Endothelial cell of umbilical vein (primary cell): Measurements from ENCODE around the gene UBE2U. TPM values are rescaled to one million over a fixed set of nuclear protein-coding genes. Genes with fewer than 3 reads are reported as not detected.
A peak's percentile ranks its signal among the peaks of the same experiment; 100 is the strongest.

Experiments
- BruUV-seq: library from RNA; stranded (reverse); fragments of 400-500 nt; replicated peaks from 2 replicates; lab custom pipeline; 2021; lab: Mats Ljungman, UMichigan
- CTCF ChIA-PET: fragments of 300-600, 350-600 bp; sonication (Branson Sonifier 250); formaldehyde crosslinking; loops from one replicate; lab custom pipeline; 2021; ENCODE audit warnings: antibody characterized with exemption, inconsistent platforms; lab: Charles Lee
- POLR2A ChIA-PET: fragments of 300-600, 350-600 bp; sonication (Branson Sonifier 250); formaldehyde crosslinking; loops from one replicate; lab custom pipeline; 2021; ENCODE audit warnings: antibody characterized with exemption, inconsistent platforms; lab: Charles Lee
- DNase-seq: peaks from one replicate; pipeline ENCODE4 v3.0.0-alpha.2; 2011; ENCODE audit warnings: low read depth, low spot score
- FAIRE-seq: peaks from 2 replicates; lab custom pipeline; 2011; peaks lifted over from hg19 to GRCh38; lab: Jason Lieb, UNC
- H2AFZ ChIP-seq: 2 replicates; pipeline ENCODE4 v1.6.0; 2012; ENCODE audit warnings: low read depth, low read length, control low read depth, inconsistent platforms
- H3K27ac ChIP-seq: 2 replicates; pipeline ENCODE4 v1.5.1; 2011; ENCODE audit warnings: low read depth, mild to moderate bottlenecking, control low read depth, low read length, moderate library complexity; ENCODE audit not compliant: insufficient read depth
- H3K27me3 ChIP-seq, 2 experiments: 2 replicates each; pipeline versions ENCODE4 v1.6.0 to v1.6.1; 2011; ENCODE audit warnings: low read length in 2 of 2, mixed read lengths in 1 of 2; ENCODE audit not compliant: control insufficient read depth in 2 of 2, insufficient read depth in 2 of 2
- H3K36me3 ChIP-seq, 2 experiments: 2 replicates in 1 of 2; 3 replicates in 1 of 2; pipeline ENCODE4 v1.5.1; 2011; ENCODE audit warnings: low read length in 2 of 2, mild to moderate bottlenecking in 1 of 2, moderate library complexity in 1 of 2; ENCODE audit not compliant: control insufficient read depth in 2 of 2, insufficient read depth in 2 of 2; ENCODE audit errors: extremely low read depth in 1 of 2
- H3K4me1 ChIP-seq: 3 replicates; pipeline ENCODE4 v1.5.1; 2011; ENCODE audit warnings: mild to moderate bottlenecking, low read length; ENCODE audit not compliant: control insufficient read depth, insufficient read depth; ENCODE audit errors: extremely low read depth
- H3K4me2 ChIP-seq: 2 replicates; pipeline ENCODE4 v1.6.1; 2011; ENCODE audit warnings: low read length, control low read depth, mixed read lengths; ENCODE audit not compliant: insufficient read depth
- H3K4me3 ChIP-seq, 3 experiments: fragments of 200-600 bp in 1 of 3; sonication (generic), shearing (Covaris generic) in 1 of 3; replicated peaks in 1 of 3; 2 replicates each; pipeline ENCODE4 v1.5.1; 2011 to 2016; ENCODE audit warnings: control low read depth in 3 of 3, low read length in 3 of 3, mild to moderate bottlenecking in 2 of 3, inconsistent platforms in 1 of 3, low read depth in 1 of 3, moderate library complexity in 1 of 3; ENCODE audit not compliant: insufficient read depth in 1 of 3
- H3K79me2 ChIP-seq: 2 replicates; pipeline ENCODE4 v1.6.0; 2012; ENCODE audit warnings: low read length, inconsistent platforms; ENCODE audit not compliant: control insufficient read depth, insufficient read depth
- H3K9ac ChIP-seq: replicated peaks from 2 replicates; pipeline ENCODE3; 2011; ENCODE audit warnings: low read length, control low read depth; ENCODE audit not compliant: insufficient read depth; ENCODE audit errors: extremely low read depth
- H3K9me1 ChIP-seq: replicated peaks from 3 replicates; pipeline ENCODE4 v1.6.0; 2011; ENCODE audit warnings: mild to moderate bottlenecking, low read length; ENCODE audit not compliant: control insufficient read depth, insufficient read depth; ENCODE audit errors: extremely low read depth
- H3K9me3 ChIP-seq: replicated peaks from 2 replicates; pipeline ENCODE4 v1.5.1; 2012; ENCODE audit warnings: low read length, inconsistent platforms; ENCODE audit not compliant: control insufficient read depth, insufficient read depth
- H4K20me1 ChIP-seq: replicated peaks from 2 replicates; pipeline ENCODE3; 2011; ENCODE audit warnings: mild to moderate bottlenecking, low read length; ENCODE audit not compliant: control insufficient read depth, insufficient read depth; ENCODE audit errors: extremely low read depth
- CTCF ChIP-seq, 2 donors: IDR thresholded peaks; 1 replicate in 1 of 2; 2 replicates in 1 of 2; pipeline ENCODE4 v1.5.1; 2011; ENCODE audit warnings: low read length in 2 of 2, mild to moderate bottlenecking in 2 of 2, moderate library complexity in 2 of 2, control low read depth in 1 of 2, inconsistent platforms in 1 of 2, low read depth in 1 of 2; ENCODE audit not compliant: insufficient read depth in 1 of 2; ENCODE audit errors: extremely low read depth in 1 of 2
- EZH2 ChIP-seq: IDR thresholded peaks from 2 replicates; pipeline ENCODE4 v1.6.1; 2012; ENCODE audit warnings: borderline replicate concordance, low read depth, mild to moderate bottlenecking, moderate library complexity, low read length, inconsistent platforms; ENCODE audit not compliant: severe bottlenecking
- FOS ChIP-seq: IDR thresholded peaks from 2 replicates; pipeline ENCODE4 v1.6.1; 2011; ENCODE audit warnings: mild to moderate bottlenecking, low read length, moderate library complexity, borderline replicate concordance; ENCODE audit not compliant: insufficient read depth
- GATA2 ChIP-seq: IDR thresholded peaks from 2 replicates; pipeline ENCODE4 v1.7.0; 2011; ENCODE audit warnings: low read depth, mild to moderate bottlenecking, moderate library complexity, mixed read lengths, low read length; ENCODE audit not compliant: insufficient read length, insufficient read depth
- JUN ChIP-seq: IDR thresholded peaks from 2 replicates; pipeline ENCODE4 v1.6.1; 2011; ENCODE audit warnings: borderline replicate concordance, low read depth; ENCODE audit not compliant: insufficient read length, insufficient read depth
- MAX ChIP-seq: IDR thresholded peaks from 2 replicates; pipeline ENCODE4 v1.6.1; 2011; ENCODE audit not compliant: insufficient read depth, insufficient read length
- MYC ChIP-seq: IDR thresholded peaks from one replicate; pipeline ENCODE4 v1.6.1; 2011; ENCODE audit warnings: mild to moderate bottlenecking, low read depth, low read length
- POLR2A ChIP-seq: IDR thresholded peaks from 2 replicates; pipeline ENCODE4 v1.6.1; 2012; ENCODE audit warnings: low read depth, mild to moderate bottlenecking, control low read depth, low read length
- POLR2AphosphoS5 ChIP-seq: IDR thresholded peaks from 2 replicates; pipeline ENCODE4 v1.6.1; 2012; ENCODE audit warnings: low read depth, mild to moderate bottlenecking, control low read depth, low read length, moderate library complexity; ENCODE audit not compliant: insufficient read depth
- dilution Hi-C: fragments of 300-500 bp; cut with MboI; formaldehyde crosslinking; loops from one replicate; pipeline ENCODE4 v1.15.0; 2019; ENCODE audit warnings: low sequenced_read_pairs; ENCODE audit not compliant: extremely low pct_ligation_motif_present
- intact Hi-C: fragments of 100-400 bp; cut with micrococcal nuclease; formaldehyde crosslinking; loops from one replicate; pipeline ENCODE4 v1.10.0; 2022
- polyA plus RNA-seq, 4 experiments: library from polyadenylated mRNA; depleted of rRNA in 3 of 4; stranded (reverse) in 3 of 4; unstranded in 1 of 4; fragments of >200 nt; gene quantifications; 2 replicates each; pipeline versions ENCODE4 v1.2.1 to v1.2.3, GENCODE V29; 2011 to 2012; ENCODE audit warnings: missing spikeins in 1 of 4
- total RNA-seq: library from RNA; stranded (reverse); gene quantifications from 2 replicates; pipeline ENCODE4 v1.2.3, GENCODE V29; 2021

The UBE2U gene
- total and polyA plus RNA-seq, 2 donors (not counting 3 experiments of a cell fraction or from before 2014, with no cell fraction given) = not detected

- TF ChIP-seq GATA2 (no peak), MAX (no peak), MYC (no peak), EZH2 (no peak), POLR2AphosphoS5 (no peak), CTCF (IDR thresholded peaks at IDR 0.05; ENCODE audit: extremely low read depth in 1 of 2, insufficient read depth in 1 of 2, low read depth in 1 of 2, low read length in 2 of 2) (no peak), FOS (no peak), JUN (no peak), POLR2A (no peak)
- intact Hi-C loops = no loop called here
- H3K27ac ChIP-seq = no peak overlapping the region
- H3K79me2 ChIP-seq = no peaks in the 10 kb centered on the region
- H3K4me3 ChIP-seq = no peak overlapping the region
- dilution Hi-C loops = no loop called here
- peaks cover 8% of the 10 kb centered on the region for H3K4me1 ChIP-seq
- ChIA-PET CTCF (no interaction called here), POLR2A (no interaction called here)
- FAIRE-seq = no peak
- no peak overlapping the region for H3K9ac ChIP-seq
- no TSS peak for BruUV-seq
- no peak overlapping the region for H3K4me2 ChIP-seq
- no peaks in the 10 kb centered on the region for H4K20me1 ChIP-seq
- DNase-seq = peak; percentile 15
- H3K9me1 ChIP-seq = no peaks in the 10 kb centered on the region
- H3K36me3 ChIP-seq = no peaks in the 10 kb centered on the region
- H3K9me3 ChIP-seq = no peaks in the 10 kb centered on the region
- H2AFZ ChIP-seq = no peak overlapping the region
- H3K27me3 ChIP-seq = no peaks in the 10 kb centered on the region
Measured at GRCh38 chr1:64308866-64309265, 105.4 kb downstream of the UBE2U start.
